Mesendoderm (in vitro differentiated cells): Measurements from ENCODE around the gene PRR35.

Source experiments
- DNase-seq: peaks from one replicate; pipeline ENCODE4 v3.0.0; 2013
- H2AK5ac ChIP-seq: 2 replicates; pipeline ENCODE4 v1.6.1; 2013; ENCODE audit warnings: low read length, inconsistent platforms
- H2BK120ac ChIP-seq: 2 replicates; pipeline ENCODE4 v1.6.1; 2013; ENCODE audit warnings: low read depth, mild to moderate bottlenecking, low read length, moderate library complexity, mixed read lengths
- H2BK15ac ChIP-seq: replicated peaks from 2 replicates; pipeline ENCODE4 v1.6.1; 2013; ENCODE audit warnings: low read depth, mild to moderate bottlenecking, moderate library complexity
- H2BK5ac ChIP-seq: 2 replicates; pipeline ENCODE4 v1.6.1; 2013; ENCODE audit warnings: low read length, inconsistent platforms
- H3K18ac ChIP-seq: 2 replicates; pipeline ENCODE4 v1.6.1; 2013; ENCODE audit warnings: mild to moderate bottlenecking, low read length, mixed read lengths
- H3K23ac ChIP-seq: one replicate; pipeline ENCODE4 v1.6.1; 2013; ENCODE audit warnings: low read length
- H3K27ac ChIP-seq: 2 replicates; pipeline ENCODE4 v1.5.1; 2013; ENCODE audit warnings: low read depth, mild to moderate bottlenecking, inconsistent platforms, low read length, moderate library complexity
- H3K27me3 ChIP-seq: 2 replicates; pipeline ENCODE4 v1.6.1; 2013; ENCODE audit warnings: low read length, control low read depth, mild to moderate bottlenecking, inconsistent platforms; ENCODE audit not compliant: insufficient read depth, poor library complexity
- H3K36me3 ChIP-seq: 2 replicates; pipeline ENCODE4 v1.6.1; 2013; ENCODE audit warnings: low read length, inconsistent platforms; ENCODE audit not compliant: control insufficient read depth, insufficient read depth
- H3K4ac ChIP-seq: one replicate; pipeline ENCODE4 v1.6.1; 2013; ENCODE audit warnings: low read depth, mild to moderate bottlenecking, low read length, moderate library complexity
- H3K4me1 ChIP-seq: 2 replicates; pipeline ENCODE4 v1.6.1; 2013; ENCODE audit warnings: low read depth, low read length, inconsistent platforms; ENCODE audit not compliant: control insufficient read depth
- H3K4me2 ChIP-seq: 2 replicates; pipeline ENCODE4 v1.6.1; 2013; ENCODE audit warnings: low read length
- H3K4me3 ChIP-seq: 2 replicates; pipeline ENCODE4 v1.5.1; 2013; ENCODE audit warnings: mild to moderate bottlenecking, low read length
- H3K56ac ChIP-seq: one replicate; pipeline ENCODE4 v1.6.1; 2013; ENCODE audit warnings: low read length
- H3K79me1 ChIP-seq: 2 replicates; pipeline ENCODE4 v1.6.1; 2013; ENCODE audit warnings: low read length, inconsistent platforms
- H3K79me2 ChIP-seq: 2 replicates; pipeline ENCODE4 v1.6.1; 2013; ENCODE audit warnings: mild to moderate bottlenecking, low read length; ENCODE audit not compliant: control insufficient read depth, insufficient read depth
- H3K9ac ChIP-seq: 2 replicates; pipeline ENCODE4 v1.6.1; 2013; ENCODE audit warnings: low read length, inconsistent platforms
- H4K5ac ChIP-seq: one replicate; pipeline ENCODE4 v1.6.1; 2013; ENCODE audit warnings: low read length
- H4K8ac ChIP-seq: one replicate; pipeline ENCODE4 v1.6.1; 2013; ENCODE audit warnings: low read depth, mild to moderate bottlenecking, control low read depth, low read length, moderate library complexity
- WGBS: extraction: QIAGEN DNeasy Blood & Tissue Kit; methylation state at CpG from one replicate; pipeline ENCODE4 v1.1.7; 2013; ENCODE audit warnings: low lambda C conversion rate, missing lambda C conversion rate; ENCODE audit not compliant: insufficient coverage; ENCODE audit errors: extremely low coverage; 5-methylcytosine and 5-hydroxymethylcytosine counted together

Gene PRR35

DNA sequence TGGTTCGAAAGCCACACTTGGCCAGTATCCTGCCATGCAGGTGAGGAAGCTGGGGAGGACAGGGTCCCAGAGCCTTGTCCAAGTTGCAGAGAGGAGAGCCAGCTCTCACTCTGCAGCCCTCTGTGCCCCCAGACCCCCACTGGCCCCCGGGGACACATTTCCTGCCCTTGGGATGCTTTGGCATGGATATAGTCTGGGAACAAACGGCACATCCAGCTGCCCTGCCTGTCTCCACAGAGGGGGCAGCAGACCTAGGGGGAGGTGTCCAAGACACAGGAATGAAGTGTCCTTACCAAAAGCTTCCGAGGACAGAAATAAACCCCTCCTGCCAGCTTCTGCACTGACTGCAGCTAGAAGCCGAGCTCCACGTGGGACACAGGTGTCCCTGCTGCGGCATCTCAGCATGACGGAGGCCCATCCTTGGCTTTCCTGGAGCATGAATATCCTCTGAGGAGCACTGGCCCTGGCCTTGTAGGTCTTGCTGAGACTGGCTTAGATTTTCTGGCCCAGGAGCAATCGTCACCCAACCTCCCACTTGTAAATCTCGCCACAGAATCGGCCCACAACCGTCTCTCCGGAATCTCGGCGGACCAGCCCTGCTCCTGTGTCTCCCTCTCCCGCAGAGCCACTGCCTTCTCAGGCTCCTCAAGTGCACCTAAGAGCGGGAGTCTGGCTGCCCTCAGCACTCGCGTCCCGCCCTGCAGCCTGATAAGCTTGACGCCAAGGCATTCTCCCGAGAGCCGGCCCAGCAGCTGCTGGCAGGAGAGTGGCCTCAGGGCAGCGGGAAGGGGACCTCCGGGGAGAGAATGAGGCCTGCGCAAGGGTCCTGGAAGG, 33.8 kb upstream of the PRR35 start:
- H3K18ac ChIP-seq: peak overlapping the region; percentile 35
- H3K4me3 ChIP-seq: peak overlapping the region; percentile 74
- H3K79me2 ChIP-seq: peaks cover 39% of the 10 kb centered on the region
- peak overlapping the region; percentile 99 for H3K56ac ChIP-seq
- H3K4ac ChIP-seq: peak overlapping the region; percentile 44
- H2AK5ac ChIP-seq: peak overlapping the region; percentile 43
- no peaks in the 10 kb centered on the region for H3K27me3 ChIP-seq
- peaks cover 11% of the 10 kb centered on the region for H3K4me1 ChIP-seq
- peak overlapping the region; percentile 100 for H3K23ac ChIP-seq
- H2BK15ac ChIP-seq: no peak overlapping the region
- WGBS: no CpG with 5 or more reads among the region's 26 CpGs
- no peak overlapping the region for H4K8ac ChIP-seq
- peak overlapping the region; percentile 98 for H3K9ac ChIP-seq
- peak overlapping the region; percentile 84 for H3K27ac ChIP-seq
- peaks cover 31% of the 10 kb centered on the region for H3K79me1 ChIP-seq
- DNase-seq: peak; percentile 87
- H3K36me3 ChIP-seq: no peaks in the 10 kb centered on the region
- no peak overlapping the region for H2BK120ac ChIP-seq
- H3K4me2 ChIP-seq: peak overlapping the region; percentile 99
- no peak overlapping the region for H2BK5ac ChIP-seq
- H4K5ac ChIP-seq: no peak overlapping the region

DNA sequence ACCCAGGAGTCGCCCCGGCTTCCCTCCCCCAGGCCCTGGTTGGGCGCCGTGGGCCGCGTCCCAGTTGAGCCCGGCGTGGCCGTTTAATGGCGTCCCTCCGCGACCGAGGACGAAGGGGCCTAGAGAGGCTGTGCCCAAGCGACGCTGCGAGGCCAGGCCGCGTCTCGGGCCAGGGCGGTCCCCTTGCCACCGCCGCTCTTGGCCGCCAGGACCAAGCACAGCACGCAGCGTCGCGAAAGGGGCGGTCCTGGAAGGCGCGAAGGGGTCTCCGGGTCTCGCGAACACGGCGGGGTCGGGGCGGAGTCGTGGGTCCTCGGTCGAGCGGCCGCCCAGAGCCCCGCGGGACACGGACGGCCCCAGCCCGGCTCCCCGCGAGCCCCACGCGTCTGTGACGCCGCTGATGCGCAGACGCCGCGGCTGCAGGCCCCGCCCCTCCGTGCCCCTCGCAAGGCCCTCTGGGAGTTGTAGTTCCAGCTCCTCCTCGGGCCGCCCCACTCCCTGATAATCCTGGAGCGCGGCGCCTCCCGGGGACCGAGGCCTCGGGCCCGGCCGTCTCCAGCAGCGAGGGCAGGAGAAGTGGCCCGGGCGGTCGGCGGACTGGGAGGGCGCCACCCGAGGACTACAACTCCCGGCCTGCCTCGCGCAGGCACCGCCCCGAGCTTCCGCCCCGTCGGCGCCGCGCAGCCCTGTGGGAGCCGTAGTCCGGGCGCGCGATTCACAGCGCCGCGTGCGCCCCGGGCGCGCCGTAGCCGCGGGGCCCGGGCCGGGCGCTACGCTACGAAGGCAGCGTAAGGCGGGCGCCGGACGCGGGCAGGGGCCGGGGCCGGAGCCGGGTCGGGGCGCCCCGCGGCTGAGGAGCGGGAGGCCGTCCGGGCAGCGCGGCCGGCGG, 32.9 kb upstream of the PRR35 start, which contains the start of gene CAPN15:
Gene CAPN15, plus strand, starts transcription at position 698 of the 889 bp plus-strand sequence. CDS start 19,127 bp downstream, outside the sequence.
- Histone ChIP-seq H4K8ac (no peak within 1 kb of the TSS), H3K18ac (peak within 1 kb of the TSS; percentile 81), H3K79me2 (peaks cover 47% of the 10 kb centered on the region), H3K4me1 (peaks cover 11% of the 10 kb centered on the region), H3K56ac (peak within 1 kb of the TSS; percentile 99), H2BK120ac (no peak within 1 kb of the TSS), H2BK5ac (peak within 1 kb of the TSS; percentile 35), H3K27ac (peak within 1 kb of the TSS; percentile 84), H3K4ac (peak within 1 kb of the TSS; percentile 82), H3K4me3 (peak within 1 kb of the TSS; percentile 79), H2AK5ac (peak within 1 kb of the TSS; percentile 43), H3K36me3 (no peaks in the 10 kb centered on the region), H3K4me2 (peak within 1 kb of the TSS; percentile 99), H2BK15ac (no peak within 1 kb of the TSS), H3K27me3 (no peaks in the 10 kb centered on the region), H3K9ac (peak within 1 kb of the TSS; percentile 98), H3K23ac (peak within 1 kb of the TSS; percentile 100), H3K79me1 (peaks cover 31% of the 10 kb centered on the region), H4K5ac (no peak within 1 kb of the TSS)
- DNase-seq: peak; percentile 94
- no CpG with 5 or more reads among the region's 129 CpGs for WGBS

DNA sequence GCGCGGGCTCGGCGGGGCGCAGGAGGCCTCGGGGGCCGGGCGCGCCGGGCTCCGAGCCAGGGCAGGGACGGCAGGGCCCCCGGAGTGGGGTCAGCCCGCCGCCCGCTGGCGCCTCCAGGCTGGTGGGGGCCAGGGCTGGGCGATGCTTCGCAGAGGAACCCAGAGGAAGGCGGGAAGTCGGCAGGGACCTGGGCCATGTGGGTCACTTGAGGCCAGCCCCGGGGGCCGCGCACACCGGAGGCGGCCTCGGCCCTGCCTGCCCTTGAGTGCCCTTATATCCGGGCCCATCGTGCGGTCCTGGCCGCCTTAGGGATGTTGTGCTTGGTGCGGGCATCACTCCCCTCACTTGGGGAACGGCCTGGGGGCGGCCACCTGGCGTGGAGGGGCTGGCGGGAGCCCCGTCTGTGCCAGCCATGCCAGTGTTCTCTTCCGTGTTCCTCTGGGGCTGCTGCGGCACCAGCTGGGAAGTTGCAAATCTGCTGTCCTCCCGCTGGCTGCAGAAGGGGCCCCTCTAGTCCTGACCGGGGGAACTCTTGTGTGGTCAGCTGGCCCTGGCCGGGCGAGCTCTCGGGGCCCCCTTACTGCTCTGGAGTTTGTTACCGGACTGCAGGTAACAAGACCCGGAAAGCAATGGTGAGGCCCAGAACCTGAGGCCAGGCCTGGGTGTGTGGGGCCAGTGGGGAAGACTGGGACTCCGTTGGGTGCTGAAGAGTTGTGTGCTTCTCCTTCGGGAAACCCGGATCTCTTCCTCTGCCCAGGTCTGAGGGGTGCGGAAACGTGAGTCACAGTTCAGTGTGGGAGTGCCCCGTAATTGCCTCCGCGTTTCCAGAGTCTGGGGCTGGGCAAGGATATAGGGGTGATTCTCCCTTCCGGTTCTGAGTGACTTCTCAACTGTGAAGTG, 31.8 kb upstream of the PRR35 start:
- Histone ChIP-seq H3K79me2 (peaks cover 50% of the 10 kb centered on the region), H3K4me3 (peak overlapping the region; percentile 79), H4K8ac (no peak overlapping the region), H4K5ac (no peak overlapping the region), H3K56ac (peak overlapping the region; percentile 98), H3K4ac (peak overlapping the region; percentile 58), H3K18ac (peak overlapping the region; percentile 71), H3K27ac (no peak overlapping the region), H2BK5ac (peak overlapping the region; percentile 30), H3K9ac (peak overlapping the region; percentile 95), H3K36me3 (no peaks in the 10 kb centered on the region), H2BK15ac (no peak overlapping the region), H2AK5ac (no peak overlapping the region), H3K4me1 (peaks cover 11% of the 10 kb centered on the region), H3K27me3 (no peaks in the 10 kb centered on the region), H3K23ac (peak overlapping the region; percentile 66), H3K79me1 (peaks cover 31% of the 10 kb centered on the region), H2BK120ac (no peak overlapping the region), H3K4me2 (peak overlapping the region; percentile 80)
- peak; percentile 57 for DNase-seq
- WGBS: no CpG with 5 or more reads among the region's 55 CpGs

DNA sequence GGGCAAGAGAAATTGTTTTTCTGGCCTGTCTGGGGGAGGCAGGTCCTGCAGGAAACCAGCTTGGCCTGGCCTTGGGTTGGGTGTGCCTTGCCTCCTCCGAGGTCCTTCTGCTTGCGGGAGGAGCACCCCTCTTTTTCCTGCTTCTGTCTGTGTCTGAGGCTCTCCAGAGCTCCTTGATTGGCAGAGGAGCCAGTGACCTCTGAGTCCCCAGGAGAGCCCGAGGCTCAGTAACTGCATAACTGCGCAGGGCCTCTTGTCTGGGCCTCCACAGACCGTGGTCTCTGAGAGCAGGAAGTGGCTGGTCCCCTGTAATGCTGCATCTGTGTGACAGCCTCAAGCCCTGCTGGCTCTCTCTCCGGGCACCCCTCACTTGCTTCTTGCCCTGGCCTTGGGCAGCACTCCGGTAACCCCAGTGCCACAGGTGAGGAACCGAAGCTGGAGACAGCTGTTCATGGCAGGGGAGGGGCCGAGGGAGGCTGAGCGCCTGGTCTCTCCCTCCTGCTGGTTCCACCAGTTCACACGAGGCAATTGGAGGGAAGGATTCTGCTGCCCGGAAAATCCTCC, 31.1 kb upstream of the PRR35 start:
- Histone ChIP-seq H2BK15ac (no peak overlapping the region), H3K56ac (peak overlapping the region; percentile 98), H3K4me3 (peak overlapping the region; percentile 79), H3K4me1 (peaks cover 11% of the 10 kb centered on the region), H3K79me2 (peaks cover 56% of the 10 kb centered on the region), H3K4me2 (peak overlapping the region; percentile 80), H4K5ac (no peak overlapping the region), H3K4ac (no peak overlapping the region), H4K8ac (no peak overlapping the region), H2BK5ac (no peak overlapping the region), H3K36me3 (no peaks in the 10 kb centered on the region), H3K23ac (peak overlapping the region; percentile 15), H3K27ac (no peak overlapping the region), H2BK120ac (no peak overlapping the region), H3K79me1 (peaks cover 31% of the 10 kb centered on the region), H3K18ac (no peak overlapping the region), H3K9ac (peak overlapping the region; percentile 95), H2AK5ac (no peak overlapping the region), H3K27me3 (no peaks in the 10 kb centered on the region)
- no CpG with 5 or more reads among the region's 12 CpGs for WGBS
- no peak for DNase-seq
